Measurements from ENCODE around the gene MEF2C. TPM values are rescaled to one million over a fixed set of nuclear protein-coding genes. Genes with fewer than 3 reads are reported as not detected.

Gene MEF2C
- total RNA-seq, 2 experiments from 2014 or later, result 0.10 to 0.17 TPM

GRCh38 chr5:88883836-88884607 lies 1.0 kb upstream of the MEF2C start:
- peak; percentile 16 for DNase-seq
- H3K27ac Mint-ChIP-seq, result no peak overlapping the region
- CTCF ChIA-PET, result interaction anchor here (0.6 kb wide), 1 partner anchor 726 kb away, joined by 3 read pairs; no protein-coding TSS in a partner anchor

GRCh38 chr5:88882276-88883038 lies 527 bp downstream of the MEF2C start:
- H3K4me1 Mint-ChIP-seq, result peaks cover 23% of the 10 kb centered on the region
- peaks cover 68% of the 10 kb centered on the region for H3K27me3 Mint-ChIP-seq
- H3K4me3 Mint-ChIP-seq, result peak overlapping the region; percentile 79
- DNase-seq, result no peak
- H3K27ac Mint-ChIP-seq, result no peak overlapping the region
- no peaks in the 10 kb centered on the region for H3K9me3 Mint-ChIP-seq
- no peaks in the 10 kb centered on the region for H3K36me3 Mint-ChIP-seq (ENCODE audit: low read depth)
- ChIA-PET CTCF (no interaction called here), POLR2A (no interaction called here)

More at GRCh38 chr5:88883836-88884607, 1.0 kb upstream of the MEF2C start:
- no peaks in the 10 kb centered on the region for H3K36me3 Mint-ChIP-seq (ENCODE audit: low read depth)
- H3K4me1 Mint-ChIP-seq, result peaks cover 23% of the 10 kb centered on the region
- H3K4me3 Mint-ChIP-seq, result peak overlapping the region; percentile 79
- peaks cover 76% of the 10 kb centered on the region for H3K27me3 Mint-ChIP-seq
- H3K9me3 Mint-ChIP-seq, result no peaks in the 10 kb centered on the region
- POLR2A ChIA-PET, result no interaction called here

GRCh38 chr5:88881571-88881971 lies 1.4 kb downstream of the MEF2C start:
- H3K36me3 Mint-ChIP-seq (ENCODE audit: low read depth), result no peaks in the 10 kb centered on the region
- peaks cover 60% of the 10 kb centered on the region for H3K27me3 Mint-ChIP-seq
- H3K4me3 Mint-ChIP-seq, result no peak overlapping the region
- H3K4me1 Mint-ChIP-seq, result peaks cover 23% of the 10 kb centered on the region
- H3K9me3 Mint-ChIP-seq, result no peaks in the 10 kb centered on the region
- no peak for DNase-seq
- POLR2A ChIA-PET, result no interaction called here
- CTCF ChIA-PET, result no interaction called here
- no peak overlapping the region for H3K27ac Mint-ChIP-seq

GRCh38 chr5:88880201-88880600 lies 2.8 kb downstream of the MEF2C start:
- Mint-ChIP-seq H3K36me3 (ENCODE audit: low read depth) (no peaks in the 10 kb centered on the region), H3K27me3 (peaks cover 56% of the 10 kb centered on the region), H3K27ac (no peak overlapping the region), H3K4me1 (peaks cover 19% of the 10 kb centered on the region), H3K4me3 (no peak overlapping the region), H3K9me3 (no peaks in the 10 kb centered on the region)
- no peak for DNase-seq
- POLR2A ChIA-PET, result no interaction called here
- CTCF ChIA-PET, result no interaction called here

GRCh38 chr5:88879724-88880123 lies 3.3 kb downstream of the MEF2C start:
- Mint-ChIP-seq H3K4me3 (no peak overlapping the region), H3K4me1 (peaks cover 19% of the 10 kb centered on the region), H3K27me3 (peaks cover 53% of the 10 kb centered on the region), H3K36me3 (ENCODE audit: low read depth) (no peaks in the 10 kb centered on the region), H3K9me3 (no peaks in the 10 kb centered on the region), H3K27ac (no peak overlapping the region)
- ChIA-PET CTCF (no interaction called here), POLR2A (no interaction called here)
- DNase-seq, result no peak

GRCh38 chr5:88878976-88879375 lies 4.0 kb downstream of the MEF2C start:
- POLR2A ChIA-PET, result no interaction called here
- Mint-ChIP-seq H3K4me3 (no peak overlapping the region), H3K9me3 (no peaks in the 10 kb centered on the region), H3K36me3 (ENCODE audit: low read depth) (no peaks in the 10 kb centered on the region), H3K27ac (no peak overlapping the region), H3K4me1 (peaks cover 14% of the 10 kb centered on the region), H3K27me3 (peaks cover 45% of the 10 kb centered on the region)
- no peak for DNase-seq
- CTCF ChIA-PET, result no interaction called here

- CTCF ChIA-PET, result no interaction called here
- Mint-ChIP-seq H3K4me3 (no peak overlapping the region), H3K27me3 (peaks cover 40% of the 10 kb centered on the region)
Observed at GRCh38 chr5:88877826-88878225, 5.2 kb downstream of the MEF2C start.

GRCh38 chr5:88876714-88877113 lies 6.3 kb downstream of the MEF2C start:
- H3K27me3 Mint-ChIP-seq, result peaks cover 30% of the 10 kb centered on the region
- CTCF ChIA-PET, result no interaction called here
- POLR2A ChIA-PET, result no interaction called here
- H3K27ac Mint-ChIP-seq, result no peak overlapping the region
- H3K36me3 Mint-ChIP-seq (ENCODE audit: low read depth), result no peaks in the 10 kb centered on the region
- H3K4me3 Mint-ChIP-seq, result no peak overlapping the region
- no peak for DNase-seq
- H3K9me3 Mint-ChIP-seq, result no peaks in the 10 kb centered on the region
- no peaks in the 10 kb centered on the region for H3K4me1 Mint-ChIP-seq

More at GRCh38 chr5:88877826-88878225, 5.2 kb downstream of the MEF2C start:
- POLR2A ChIA-PET, result no interaction called here
- peaks cover 6% of the 10 kb centered on the region for H3K4me1 Mint-ChIP-seq
- no peaks in the 10 kb centered on the region for H3K36me3 Mint-ChIP-seq (ENCODE audit: low read depth)
- no peak overlapping the region for H3K27ac Mint-ChIP-seq
- DNase-seq, result no peak
- H3K9me3 Mint-ChIP-seq, result no peaks in the 10 kb centered on the region

- Mint-ChIP-seq H3K36me3 (ENCODE audit: low read depth) (no peaks in the 10 kb centered on the region), H3K4me3 (no peak overlapping the region), H3K4me1 (no peaks in the 10 kb centered on the region), H3K9me3 (no peaks in the 10 kb centered on the region), H3K27me3 (peaks cover 23% of the 10 kb centered on the region), H3K27ac (no peak overlapping the region)
- no peak for DNase-seq
- CTCF ChIA-PET, result no interaction called here
- POLR2A ChIA-PET, result no interaction called here
Observed at GRCh38 chr5:88875341-88876234, 7.4 kb downstream of the MEF2C start.

- CTCF ChIA-PET, result no interaction called here
- Mint-ChIP-seq H3K27ac (no peak overlapping the region), H3K9me3 (no peaks in the 10 kb centered on the region), H3K4me1 (no peaks in the 10 kb centered on the region), H3K36me3 (ENCODE audit: low read depth) (no peaks in the 10 kb centered on the region), H3K27me3 (peaks cover 17% of the 10 kb centered on the region), H3K4me3 (no peak overlapping the region)
- POLR2A ChIA-PET, result no interaction called here
- DNase-seq, result no peak
Observed at GRCh38 chr5:88873447-88873846, 9.5 kb downstream of the MEF2C start.

- Mint-ChIP-seq H3K36me3 (ENCODE audit: low read depth) (no peaks in the 10 kb centered on the region), H3K4me1 (no peaks in the 10 kb centered on the region), H3K9me3 (no peaks in the 10 kb centered on the region), H3K4me3 (no peak overlapping the region), H3K27me3 (peaks cover 13% of the 10 kb centered on the region), H3K27ac (no peak overlapping the region)
- ChIA-PET POLR2A (no interaction called here), CTCF (no interaction called here)
- DNase-seq, result no peak
Observed at GRCh38 chr5:88872971-88873370, 10.0 kb downstream of the MEF2C start.

GRCh38 chr5:88870285-88870684 lies 12.7 kb downstream of the MEF2C start:
- no peak overlapping the region for H3K27ac Mint-ChIP-seq
- DNase-seq, result no peak
- CTCF ChIA-PET, result no interaction called here
- POLR2A ChIA-PET, result no interaction called here
- no peaks in the 10 kb centered on the region for H3K36me3 Mint-ChIP-seq (ENCODE audit: low read depth)
- peaks cover 8% of the 10 kb centered on the region for H3K27me3 Mint-ChIP-seq
- H3K9me3 Mint-ChIP-seq, result no peaks in the 10 kb centered on the region
- no peak overlapping the region for H3K4me3 Mint-ChIP-seq
- no peaks in the 10 kb centered on the region for H3K4me1 Mint-ChIP-seq

- DNase-seq, result no peak
- Mint-ChIP-seq H3K36me3 (ENCODE audit: low read depth) (no peaks in the 10 kb centered on the region), H3K27ac (no peak overlapping the region), H3K27me3 (peaks cover 6% of the 10 kb centered on the region), H3K4me3 (no peak overlapping the region), H3K9me3 (no peaks in the 10 kb centered on the region), H3K4me1 (no peaks in the 10 kb centered on the region)
- ChIA-PET POLR2A (no interaction called here), CTCF (no interaction called here)
Observed at GRCh38 chr5:88868468-88869068, 14.4 kb downstream of the MEF2C start.

Data from activated CD4-positive, alpha-beta T cell treated with anti-CD3 and anti-CD28 coated beads, Interleukin-2, amount 10 ng/mL, durations not matched to agents 7 days and 5 days (primary cell).